KMS-11 (cell line): ENCODE measurements around the gene SVOPL.

ENCODE experiments used
- H2AFZ ChIP-seq: fragments of 200-600 bp; sonication (generic); 2 replicates; pipeline ENCODE4 v1.6.1; 2016; ENCODE audit warnings: antibody characterized with exemption, mixed run types, low read depth
- H3K27ac ChIP-seq: fragments of 200-600 bp; sonication (generic); 2 replicates; pipeline ENCODE4 v1.6.1; 2016; ENCODE audit warnings: mild to moderate bottlenecking, mixed run types
- H3K27me3 ChIP-seq: fragments of 200-600 bp; sonication (generic); 2 replicates; pipeline ENCODE4 v1.6.1; 2017; ENCODE audit warnings: mild to moderate bottlenecking, low read depth, mixed run types, moderate library complexity; ENCODE audit not compliant: insufficient read depth
- H3K36me3 ChIP-seq: fragments of 200-600 bp; sonication (generic); 2 replicates; pipeline ENCODE4 v1.6.1; 2017; ENCODE audit warnings: mild to moderate bottlenecking, mixed run types; ENCODE audit not compliant: insufficient read depth
- H3K4me1 ChIP-seq: fragments of 200-600 bp; sonication (generic); 2 replicates; pipeline ENCODE4 v1.6.1; 2016; ENCODE audit warnings: mild to moderate bottlenecking, low read depth, mixed run types; ENCODE audit not compliant: poor library complexity, severe bottlenecking
- H3K4me2 ChIP-seq: fragments of 200-600 bp; sonication (generic); 2 replicates; pipeline ENCODE4 v1.7.0; 2016; ENCODE audit warnings: mild to moderate bottlenecking, mixed run types
- H3K4me3 ChIP-seq: fragments of 200-600 bp; sonication (generic); IDR thresholded peaks from 2 replicates; pipeline ENCODE4 v1.6.1; 2017; ENCODE audit warnings: low read depth, low read length, mixed read lengths; ENCODE audit not compliant: insufficient read depth
- H3K79me2 ChIP-seq: fragments of 200-600 bp; sonication (generic); 2 replicates; pipeline ENCODE4 v1.6.1; 2016; ENCODE audit warnings: low read depth, mixed run types; ENCODE audit not compliant: insufficient read depth
- H3K9ac ChIP-seq: fragments of 200-600 bp; sonication (generic); 2 replicates; pipeline ENCODE4 v1.6.1; 2016; ENCODE audit warnings: mild to moderate bottlenecking, mixed run types
- H4K20me1 ChIP-seq: fragments of 200-600 bp; sonication (generic); 2 replicates; pipeline ENCODE4 v1.6.1; 2016; ENCODE audit warnings: mild to moderate bottlenecking, mixed run types; ENCODE audit not compliant: insufficient read depth
- CTCF ChIP-seq: fragments of 200-600 bp; sonication (generic); conservative IDR thresholded peaks from 2 replicates; pipeline ENCODE4 v1.6.1; 2017; ENCODE audit warnings: low read depth, mild to moderate bottlenecking, antibody characterized with exemption, low read length, moderate library complexity, mixed read lengths

Gene SVOPL

GRCh38 chr7:138585283-138585993 is 115.7 kb downstream of the SVOPL start:
- H3K36me3 ChIP-seq = no peaks in the 10 kb centered on the region; the same call in 1 of the 2 replicates
- H3K27ac ChIP-seq = no peak overlapping the region
- TF ChIP-seq CTCF = no peak

GRCh38 chr7:138584696-138585095 is 116.5 kb downstream of the SVOPL start:
- Histone ChIP-seq H3K79me2 (no peaks in the 10 kb centered on the region), H3K27me3 (no peaks in the 10 kb centered on the region), H3K4me1 (no peaks in the 10 kb centered on the region), H3K4me2 (no peak overlapping the region), H2AFZ (no peak overlapping the region), H3K9ac (no peak overlapping the region), H3K36me3 (peaks cover under 1% of the 10 kb centered on the region; the same call in 1 of the 2 replicates), H4K20me1 (no peaks in the 10 kb centered on the region), H3K4me3 (no peak overlapping the region), H3K27ac (no peak overlapping the region)
- no peak for TF ChIP-seq CTCF

More at GRCh38 chr7:138585283-138585993, 115.7 kb downstream of the SVOPL start:
- no peak overlapping the region for H3K9ac ChIP-seq
- no peaks in the 10 kb centered on the region for H3K4me1 ChIP-seq
- no peaks in the 10 kb centered on the region for H3K27me3 ChIP-seq
- no peaks in the 10 kb centered on the region for H3K79me2 ChIP-seq
- H2AFZ ChIP-seq = no peak overlapping the region
- no peak overlapping the region for H3K4me2 ChIP-seq
- H4K20me1 ChIP-seq = no peaks in the 10 kb centered on the region
- no peak overlapping the region for H3K4me3 ChIP-seq

GRCh38 chr7:138584283-138584682 is 116.9 kb downstream of the SVOPL start:
- H3K4me1 ChIP-seq = no peaks in the 10 kb centered on the region
- H4K20me1 ChIP-seq = no peaks in the 10 kb centered on the region
- no peaks in the 10 kb centered on the region for H3K79me2 ChIP-seq
- no peak for TF ChIP-seq CTCF
- no peaks in the 10 kb centered on the region for H3K27me3 ChIP-seq
- H3K4me3 ChIP-seq = no peak overlapping the region
- no peak overlapping the region for H3K4me2 ChIP-seq
- no peak overlapping the region for H2AFZ ChIP-seq
- peaks cover 4% of the 10 kb centered on the region; the same call in 1 of the 2 replicates for H3K36me3 ChIP-seq
- H3K9ac ChIP-seq = no peak overlapping the region
- no peak overlapping the region for H3K27ac ChIP-seq

- no peak for TF ChIP-seq CTCF
- H3K4me3 ChIP-seq = no peak overlapping the region
- no peak overlapping the region for H2AFZ ChIP-seq
- no peak overlapping the region for H3K4me2 ChIP-seq
- no peak overlapping the region for H3K9ac ChIP-seq
- no peaks in the 10 kb centered on the region for H4K20me1 ChIP-seq
- H3K79me2 ChIP-seq = no peaks in the 10 kb centered on the region
- H3K27me3 ChIP-seq = no peaks in the 10 kb centered on the region
- H3K4me1 ChIP-seq = no peaks in the 10 kb centered on the region
- no peak overlapping the region for H3K27ac ChIP-seq
- peaks cover 6% of the 10 kb centered on the region; the same call in 1 of the 2 replicates for H3K36me3 ChIP-seq
These were observed 120.1 kb downstream of the SVOPL start for GRCh38 chr7:138581065-138581464.
